Activated B cell treated with CpG ODN at 0.5 μM for 24 hours (primary cell): Measurements from ENCODE around the gene PRX. TPM values are rescaled to one million over a fixed set of nuclear protein-coding genes. Genes with fewer than 3 reads are reported as not detected.

Experiments
- ATAC-seq: fragments of 200-7000 bp; cut with Tn5 transposase; one replicate; pipeline ENCODE4 v1.10.0; 2021; ENCODE audit warnings: low read depth, mild to moderate bottlenecking, moderate library complexity
- CTCF ChIA-PET: fragments of 350-600 bp; sonication (Branson Sonifier 250); formaldehyde crosslinking; loops from one replicate; lab custom pipeline; 2021; ENCODE audit warnings: antibody characterized with exemption; lab: Charles Lee
- POLR2A ChIA-PET: fragments of 350-600 bp; sonication (Branson Sonifier 250); formaldehyde crosslinking; loops from one replicate; lab custom pipeline; 2021; ENCODE audit warnings: antibody characterized with exemption; lab: Charles Lee
- DNase-seq: peaks from one replicate; pipeline ENCODE4 v3.0.0; 2022
- H3K27ac Mint-ChIP-seq: one replicate; pipeline ENCODE4 v1.8.0; 2020; ENCODE audit warnings: mixed read lengths
- H3K27me3 Mint-ChIP-seq: one replicate; pipeline ENCODE4 v1.8.0; 2021; ENCODE audit warnings: mixed read lengths
- H3K36me3 Mint-ChIP-seq: one replicate; pipeline ENCODE4 v1.8.0; 2021; ENCODE audit warnings: low read depth, mixed read lengths
- H3K4me1 Mint-ChIP-seq: one replicate; pipeline ENCODE4 v1.8.0; 2021; ENCODE audit warnings: mixed read lengths
- H3K4me3 Mint-ChIP-seq: one replicate; pipeline ENCODE4 v1.8.0; 2020; ENCODE audit warnings: mild to moderate bottlenecking, mixed read lengths
- H3K9me3 Mint-ChIP-seq: one replicate; pipeline ENCODE4 v1.8.0; 2020; ENCODE audit warnings: mixed read lengths
- CTCF ChIP-seq: fragments of 200-600 bp; IDR thresholded peaks from one replicate; pipeline ENCODE4 v1.8.0; 2022; ENCODE audit warnings: antibody characterized with exemption, mild to moderate bottlenecking
- intact Hi-C: fragments of 100-400 bp; cut with micrococcal nuclease; formaldehyde crosslinking; loops from one replicate; pipeline ENCODE4 v1.15.1; 2024
- total RNA-seq: library from RNA; stranded (reverse); gene quantifications from 2 replicates; pipeline ENCODE4 v1.2.3, GENCODE V29; 2022

PRX gene
- total RNA-seq, 1 donor from 2014 or later, result 1.7 TPM

- intact Hi-C loops, result no loop called here
- ATAC-seq (no peak), DNase-seq (no peak)
- Mint-ChIP-seq H3K4me3 (no peak overlapping the region), H3K27ac (no peak overlapping the region), H3K27me3 (peaks cover 4% of the 10 kb centered on the region), H3K9me3 (no peaks in the 10 kb centered on the region), H3K4me1 (no peaks in the 10 kb centered on the region), H3K36me3 (no peaks in the 10 kb centered on the region)
- ChIA-PET POLR2A (no interaction called here), CTCF (no interaction called here)
- no peak for TF ChIP-seq CTCF
Measured at GRCh38 chr19:40389404-40390083, 23.6 kb downstream of the PRX start.

GRCh38 chr19:40388481-40388880 lies 24.7 kb downstream of the PRX start:
- intact Hi-C loops, result no loop called here
- Mint-ChIP-seq H3K36me3 (no peaks in the 10 kb centered on the region), H3K27me3 (peaks cover 4% of the 10 kb centered on the region), H3K4me1 (no peaks in the 10 kb centered on the region), H3K27ac (no peak overlapping the region), H3K9me3 (no peaks in the 10 kb centered on the region), H3K4me3 (no peak overlapping the region)
- ATAC-seq (no peak), DNase-seq (no peak)
- ChIA-PET CTCF (no interaction called here), POLR2A (interaction anchor here (0.6 kb wide), 1 partner anchor 298 kb away, joined by 3 read pairs; the partner anchor contains the start of gene ZNF780A)
- no peak for TF ChIP-seq CTCF

GRCh38 chr19:40387155-40387554 lies 26.0 kb downstream of the PRX start:
- ATAC-seq, result no peak
- CTCF ChIA-PET, result no interaction called here
- Mint-ChIP-seq H3K4me1 (no peaks in the 10 kb centered on the region), H3K36me3 (no peaks in the 10 kb centered on the region), H3K9me3 (no peaks in the 10 kb centered on the region), H3K4me3 (no peak overlapping the region), H3K27me3 (peaks cover 4% of the 10 kb centered on the region), H3K27ac (no peak overlapping the region)
- DNase-seq, result no peak
- intact Hi-C loops, result no loop called here
- POLR2A ChIA-PET, result no interaction called here
- no peak for TF ChIP-seq CTCF

DNA sequence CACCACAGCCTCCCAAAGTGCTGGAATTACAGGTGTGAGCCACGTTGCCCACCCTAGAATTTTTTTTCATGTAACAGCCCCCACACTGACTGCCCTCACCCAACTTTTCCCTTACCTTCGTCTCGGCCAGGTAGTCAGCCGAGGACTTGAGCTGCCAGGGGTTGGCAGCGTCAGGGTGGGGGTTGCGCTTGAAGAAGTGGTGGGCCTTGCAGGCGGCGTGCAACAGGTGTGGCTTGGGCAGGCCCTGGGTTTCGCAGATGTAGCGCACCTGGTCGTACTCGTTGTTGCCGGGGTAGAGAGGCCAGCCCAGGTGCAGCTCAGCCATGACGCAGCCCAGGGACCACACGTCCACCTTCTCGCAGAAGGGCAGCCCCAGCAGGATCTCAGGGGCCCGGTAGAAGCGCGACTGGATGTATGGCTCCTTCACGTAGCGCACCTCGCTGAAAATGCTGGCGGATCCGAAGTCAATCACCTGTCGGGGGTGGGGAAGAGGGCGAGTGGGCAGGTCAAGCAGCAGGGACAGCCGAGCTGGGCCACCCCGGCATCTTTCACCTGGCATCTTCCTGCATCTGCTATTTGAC lies 29.4 kb downstream of the PRX start:
- ATAC-seq, result no peak
- H3K27me3 Mint-ChIP-seq, result no peaks in the 10 kb centered on the region
- H3K4me3 Mint-ChIP-seq, result no peak overlapping the region
- intact Hi-C loops, result no loop called here
- POLR2A ChIA-PET, result no interaction called here
- no peaks in the 10 kb centered on the region for H3K9me3 Mint-ChIP-seq
- no peak for DNase-seq
- no peak overlapping the region for H3K27ac Mint-ChIP-seq
- no peaks in the 10 kb centered on the region for H3K4me1 Mint-ChIP-seq
- peaks cover under 1% of the 10 kb centered on the region for H3K36me3 Mint-ChIP-seq
- CTCF ChIA-PET, result no interaction called here
- TF ChIP-seq CTCF, result no peak

DNA sequence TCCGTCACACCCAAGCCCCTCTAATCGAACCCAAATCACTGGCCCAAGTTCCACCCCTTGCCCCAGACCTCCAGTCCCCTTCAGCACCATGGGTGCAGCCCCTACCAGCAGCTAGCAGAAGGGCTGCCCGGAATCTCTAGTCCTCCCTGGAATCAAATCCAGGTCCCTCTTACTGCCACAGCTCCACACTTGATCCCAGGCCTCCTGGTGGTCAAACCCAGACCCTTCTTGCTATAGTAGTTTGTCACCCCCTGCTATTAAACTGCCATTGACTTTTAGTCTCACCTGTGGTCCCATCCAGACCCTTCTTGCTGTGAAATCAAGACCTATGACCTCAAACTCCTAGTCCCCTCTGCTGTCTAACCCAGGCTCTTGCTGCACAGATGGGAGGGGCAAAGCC lies 31.9 kb downstream of the PRX start:
- no peaks in the 10 kb centered on the region for H3K9me3 Mint-ChIP-seq
- peaks cover 8% of the 10 kb centered on the region for H3K36me3 Mint-ChIP-seq
- ATAC-seq, result no peak
- no peak for DNase-seq
- CTCF ChIA-PET, result no interaction called here
- intact Hi-C loops, result no loop called here
- POLR2A ChIA-PET, result no interaction called here
- no peaks in the 10 kb centered on the region for H3K27me3 Mint-ChIP-seq
- H3K27ac Mint-ChIP-seq, result no peak overlapping the region
- no peaks in the 10 kb centered on the region for H3K4me1 Mint-ChIP-seq
- TF ChIP-seq CTCF, result no peak
- H3K4me3 Mint-ChIP-seq, result no peak overlapping the region
